Suprapubic skin (tissue), 4 donors: ENCODE measurements around the gene CBFA2T3. TPM values are rescaled to one million over a fixed set of nuclear protein-coding genes. Genes with fewer than 3 reads are reported as not detected.

Source experiments
- DNase-seq, 2 donors: peaks; one replicate each; pipeline ENCODE4 v3.0.0-alpha.2; 2019; ENCODE audit warnings: low spot score in 2 of 2
- H3K27ac ChIP-seq: fragments of 200-600 bp; sonication (generic); one replicate; pipeline ENCODE4 v1.5.1; 2019
- H3K27me3 ChIP-seq: fragments of 200-600 bp; sonication (generic); one replicate; pipeline ENCODE4 v1.5.1; 2019
- H3K36me3 ChIP-seq: fragments of 200-600 bp; sonication (generic); one replicate; pipeline ENCODE4 v1.5.1; 2019
- H3K4me1 ChIP-seq: fragments of 200-600 bp; sonication (generic); one replicate; pipeline ENCODE4 v1.5.1; 2019
- H3K4me3 ChIP-seq: fragments of 200-600 bp; sonication (generic); one replicate; pipeline ENCODE4 v1.5.1; 2019; ENCODE audit warnings: mild to moderate bottlenecking
- H3K9me3 ChIP-seq: fragments of 200-600 bp; sonication (generic); one replicate; pipeline ENCODE4 v1.5.1; 2019
- CTCF ChIP-seq, 2 donors: fragments of 200-600 bp in 1 of 2; fragments of 450-650 bp in 1 of 2; sonication (generic) in 1 of 2; IDR thresholded peaks; one replicate each; pipeline ENCODE4 v1.5.1; 2016 to 2019; ENCODE audit warnings: antibody characterized with exemption in 2 of 2, mild to moderate bottlenecking in 1 of 2, moderate library complexity in 1 of 2
- EP300 ChIP-seq: sonication (generic); formaldehyde crosslinking; IDR thresholded peaks from one replicate; pipeline ENCODE4 v1.6.1; 2017; ENCODE audit warnings: antibody characterized with exemption
- POLR2A ChIP-seq, 2 donors: fragments of 450-650 bp; IDR thresholded peaks; one replicate each; pipeline ENCODE4 v1.6.1; 2017; ENCODE audit warnings: antibody characterized with exemption in 2 of 2, mild to moderate bottlenecking in 2 of 2, moderate library complexity in 2 of 2
- POLR2AphosphoS5 ChIP-seq, 3 donors: sonication (generic); formaldehyde crosslinking; IDR thresholded peaks; one replicate each; pipeline ENCODE4 v1.6.1; 2017; ENCODE audit warnings: antibody characterized with exemption in 3 of 3
- WGBS: methylation state at CpG from one replicate; pipeline ENCODE4 v1.1.5; 2018; 5-methylcytosine and 5-hydroxymethylcytosine counted together
- total RNA-seq, 4 donors: library from RNA; depleted of rRNA; stranded (reverse); fragments of >200 nt; gene quantifications; one replicate each; pipeline ENCODE4 v1.1.0, GENCODE V29; 2016

Gene CBFA2T3
- total RNA-seq, 4 donors from 2014 or later = 1.5 to 6.6 (median 2.9) TPM

GRCh38 chr16:88864521-88864920 lies 112.5 kb downstream of the CBFA2T3 start:
- TF ChIP-seq POLR2AphosphoS5 (IDR thresholded peaks at IDR 0.05) (no peak), POLR2A (IDR thresholded peaks at IDR 0.05) (no peak), CTCF (IDR thresholded peaks at IDR 0.05) (no peak), EP300 (no peak)
- H3K4me3 ChIP-seq = no peak overlapping the region
- H3K9me3 ChIP-seq = no peaks in the 10 kb centered on the region
- WGBS = no CpG with 5 or more reads among the region's 18 CpGs
- no peak for DNase-seq
- no peaks in the 10 kb centered on the region for H3K4me1 ChIP-seq
- H3K27ac ChIP-seq = no peak overlapping the region
- H3K36me3 ChIP-seq = peaks cover 39% of the 10 kb centered on the region
- H3K27me3 ChIP-seq = peaks cover 5% of the 10 kb centered on the region

GRCh38 chr16:88864099-88864498 lies 112.9 kb downstream of the CBFA2T3 start:
- peaks cover 3% of the 10 kb centered on the region for H3K4me1 ChIP-seq
- H3K9me3 ChIP-seq = no peaks in the 10 kb centered on the region
- TF ChIP-seq EP300 = no peak
- no peak for TF ChIP-seq POLR2A (IDR thresholded peaks at IDR 0.05)
- TF ChIP-seq CTCF (IDR thresholded peaks at IDR 0.05) = no peak
- no peak for TF ChIP-seq POLR2AphosphoS5 (IDR thresholded peaks at IDR 0.05)
- peaks cover 43% of the 10 kb centered on the region for H3K36me3 ChIP-seq
- DNase-seq = no peak
- H3K27ac ChIP-seq = no peak overlapping the region
- H3K4me3 ChIP-seq = no peak overlapping the region
- no CpG with 5 or more reads among the region's 15 CpGs for WGBS
- H3K27me3 ChIP-seq = peaks cover under 1% of the 10 kb centered on the region

GRCh38 chr16:88863426-88863825 lies 113.6 kb downstream of the CBFA2T3 start:
- H3K9me3 ChIP-seq = no peaks in the 10 kb centered on the region
- no peak for TF ChIP-seq CTCF (IDR thresholded peaks at IDR 0.05)
- TF ChIP-seq EP300 = no peak
- no peak for TF ChIP-seq POLR2AphosphoS5 (IDR thresholded peaks at IDR 0.05)
- no peak for TF ChIP-seq POLR2A (IDR thresholded peaks at IDR 0.05)
- peaks cover 7% of the 10 kb centered on the region for H3K4me1 ChIP-seq
- H3K4me3 ChIP-seq = no peak overlapping the region
- WGBS = 88% methylated on average over 13 of the region's 13 CpGs
- H3K27ac ChIP-seq = no peak overlapping the region
- peaks cover 43% of the 10 kb centered on the region for H3K36me3 ChIP-seq
- no peaks in the 10 kb centered on the region for H3K27me3 ChIP-seq
- DNase-seq = no peak

- no peak for DNase-seq
- no peaks in the 10 kb centered on the region for H3K9me3 ChIP-seq
- no peak overlapping the region for H3K4me3 ChIP-seq
- H3K27ac ChIP-seq = no peak overlapping the region
- 94% methylated on average over 16 of the region's 25 CpGs for WGBS
- TF ChIP-seq EP300 = no peak
- TF ChIP-seq POLR2A (IDR thresholded peaks at IDR 0.05) = no peak
- TF ChIP-seq CTCF (IDR thresholded peaks at IDR 0.05) = no peak
- no peak for TF ChIP-seq POLR2AphosphoS5 (IDR thresholded peaks at IDR 0.05)
- H3K27me3 ChIP-seq = no peaks in the 10 kb centered on the region
- H3K4me1 ChIP-seq = peaks cover 11% of the 10 kb centered on the region
- H3K36me3 ChIP-seq = peaks cover 43% of the 10 kb centered on the region
Measured at GRCh38 chr16:88862968-88863367, 114.0 kb downstream of the CBFA2T3 start.

- no peaks in the 10 kb centered on the region for H3K9me3 ChIP-seq
- no peak overlapping the region for H3K4me3 ChIP-seq
- no peak for DNase-seq
- H3K36me3 ChIP-seq = peaks cover 43% of the 10 kb centered on the region
- H3K27ac ChIP-seq = no peak overlapping the region
- H3K27me3 ChIP-seq = no peaks in the 10 kb centered on the region
- TF ChIP-seq EP300 (no peak), CTCF (IDR thresholded peaks at IDR 0.05) (no peak), POLR2AphosphoS5 (IDR thresholded peaks at IDR 0.05) (no peak), POLR2A (IDR thresholded peaks at IDR 0.05) (no peak)
- H3K4me1 ChIP-seq = peaks cover 18% of the 10 kb centered on the region
- WGBS = 100% methylated on average over 1 of the region's 19 CpGs
Measured at GRCh38 chr16:88861359-88861758, 115.6 kb downstream of the CBFA2T3 start.
